ENCODE measurements around the gene PAN3. TPM values are rescaled to one million over a fixed set of nuclear protein-coding genes. Genes with fewer than 3 reads are reported as not detected.

The PAN3 gene
- total RNA-seq, 1 donor from 2014 or later = 17.5 TPM

DNA sequence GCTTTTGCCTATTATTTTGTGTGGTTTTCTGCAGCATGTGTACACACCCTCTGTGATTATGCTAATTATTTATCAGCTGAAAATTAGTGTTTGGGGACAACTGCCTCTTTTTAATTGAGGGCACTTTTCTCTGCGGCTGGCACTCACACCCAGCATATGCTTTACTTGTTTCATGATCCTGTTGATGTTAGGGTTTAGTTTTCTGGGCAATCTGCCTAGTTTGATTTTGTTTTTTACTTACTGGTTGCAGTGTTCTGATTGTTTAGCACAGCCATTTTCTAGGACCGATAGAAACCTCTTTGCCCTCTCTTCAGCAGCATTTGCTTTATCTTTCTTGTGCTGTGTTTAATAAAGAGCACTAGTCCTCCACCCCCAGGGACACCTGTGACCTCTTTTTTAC, 161.6 kb downstream of the PAN3 start:
- no peak for DNase-seq (ENCODE audit: low read depth in 2 of 2)

DNA sequence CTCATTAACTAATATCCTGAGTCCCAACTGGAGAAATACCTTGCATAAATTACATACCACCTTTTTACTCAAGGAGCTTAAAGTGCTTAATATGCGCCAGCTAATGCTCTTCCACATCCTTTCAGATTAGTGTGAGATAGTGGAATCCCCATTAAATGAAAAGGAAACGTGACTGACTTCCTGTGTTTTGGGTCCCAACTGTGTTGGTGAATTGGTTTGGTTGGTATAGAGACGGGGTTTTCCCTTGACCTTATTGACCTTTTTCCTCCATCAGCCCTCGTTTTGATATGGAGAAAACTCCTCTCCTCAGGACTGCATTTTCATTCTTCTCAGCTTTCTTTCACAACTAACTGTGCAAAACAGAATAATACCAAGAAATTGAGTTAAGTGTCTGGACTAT, 163.5 kb downstream of the PAN3 start:
- peak; percentile 62 to 64 for DNase-seq (ENCODE audit: low read depth in 2 of 2)

- DNase-seq (ENCODE audit: low read depth in 2 of 2) = no peak
These were observed 168.0 kb downstream of the PAN3 start for GRCh38 chr13:28306325-28306724.

DNA sequence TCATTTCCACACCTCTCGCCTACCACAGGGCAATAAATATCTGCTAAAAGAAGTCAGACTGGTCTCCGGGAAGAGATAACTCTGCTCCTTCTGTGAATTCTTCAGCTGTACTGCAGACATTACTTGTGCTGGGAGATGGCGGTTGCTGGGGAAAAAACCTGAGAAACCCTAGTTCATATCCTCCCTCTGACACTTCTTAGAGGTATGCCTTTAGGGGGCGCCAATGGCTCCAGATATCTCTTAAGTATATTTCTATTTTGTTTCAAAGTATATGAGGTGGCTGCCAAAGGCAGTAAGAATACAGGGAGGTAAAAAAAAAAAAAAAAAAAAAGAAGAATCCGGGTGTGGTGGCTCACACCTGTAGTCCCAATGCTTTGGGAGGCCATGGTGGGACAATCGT, 175.2 kb downstream of the PAN3 start:
- peak; percentile 48 to 80 for DNase-seq (ENCODE audit: low read depth in 2 of 2)

- DNase-seq (ENCODE audit: low read depth in 2 of 2) = no peak
These were observed 176.5 kb downstream of the PAN3 start for GRCh38 chr13:28314879-28315278.

GRCh38 chr13:28316129-28316528, 177.8 kb downstream of the PAN3 start:
- no peak for DNase-seq (ENCODE audit: low read depth in 2 of 2)

GRCh38 chr13:28316836-28317235, 178.5 kb downstream of the PAN3 start:
- DNase-seq (ENCODE audit: low read depth in 2 of 2) = no peak

DNA sequence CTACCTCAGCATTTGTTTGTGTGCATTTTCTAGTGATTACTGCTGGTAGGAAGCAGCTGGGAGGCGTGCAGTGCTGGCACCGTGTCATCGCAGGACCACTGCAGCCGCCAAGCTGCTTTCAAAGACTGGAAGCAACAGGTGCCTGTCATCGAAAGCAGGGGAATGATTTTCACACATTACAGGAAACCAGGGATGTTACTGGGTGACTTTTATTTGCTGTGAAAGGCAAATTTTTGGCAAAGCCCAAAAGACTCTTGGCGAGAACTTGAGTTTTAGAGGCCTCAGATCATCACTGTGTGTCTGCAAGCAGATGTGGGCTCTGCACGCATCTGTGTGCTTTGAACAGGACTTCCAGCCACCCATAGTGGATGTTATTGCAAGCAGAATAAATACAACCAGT, 180.2 kb downstream of the PAN3 start:
- peak in 1 of 2 donors; percentile 31 for DNase-seq (ENCODE audit: low read depth in 2 of 2)

GRCh38 chr13:28319528-28319927, 181.2 kb downstream of the PAN3 start:
- no peak for DNase-seq (ENCODE audit: low read depth in 2 of 2)

DNA sequence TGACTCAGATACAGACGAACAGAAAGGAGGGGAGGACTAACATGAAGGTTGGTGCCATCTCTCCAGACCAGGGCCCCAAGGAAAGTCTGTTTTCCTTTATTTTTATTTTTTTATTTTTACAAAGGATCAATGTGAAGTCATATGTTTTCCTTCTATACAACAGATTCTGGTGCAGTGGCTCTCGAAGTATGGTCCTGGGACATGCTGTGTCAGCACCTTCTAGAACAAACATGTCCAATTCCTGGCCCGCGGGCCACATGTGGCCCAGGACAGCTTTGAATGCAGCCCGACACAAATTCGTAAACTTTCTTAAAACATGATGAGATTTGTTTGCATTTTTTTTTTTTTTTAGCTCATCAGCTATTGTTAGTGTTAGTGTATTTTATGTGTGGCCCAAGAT, 181.9 kb downstream of the PAN3 start:
- no peak for DNase-seq (ENCODE audit: low read depth in 2 of 2)

- no peak for DNase-seq (ENCODE audit: low read depth in 2 of 2)
These were observed 182.7 kb downstream of the PAN3 start for GRCh38 chr13:28320884-28321574.

GRCh38 chr13:28321756-28322155, 183.4 kb downstream of the PAN3 start:
- DNase-seq (ENCODE audit: low read depth in 2 of 2) = peak in 1 of 2 donors; percentile 44

- peak in 1 of 2 donors; percentile 73 for DNase-seq (ENCODE audit: low read depth in 2 of 2)
These were observed 184.0 kb downstream of the PAN3 start for GRCh38 chr13:28322256-28322905.

GRCh38 chr13:28324181-28324789, 185.9 kb downstream of the PAN3 start:
- peak; percentile 83 to 85 for DNase-seq (ENCODE audit: low read depth in 2 of 2)

DNA sequence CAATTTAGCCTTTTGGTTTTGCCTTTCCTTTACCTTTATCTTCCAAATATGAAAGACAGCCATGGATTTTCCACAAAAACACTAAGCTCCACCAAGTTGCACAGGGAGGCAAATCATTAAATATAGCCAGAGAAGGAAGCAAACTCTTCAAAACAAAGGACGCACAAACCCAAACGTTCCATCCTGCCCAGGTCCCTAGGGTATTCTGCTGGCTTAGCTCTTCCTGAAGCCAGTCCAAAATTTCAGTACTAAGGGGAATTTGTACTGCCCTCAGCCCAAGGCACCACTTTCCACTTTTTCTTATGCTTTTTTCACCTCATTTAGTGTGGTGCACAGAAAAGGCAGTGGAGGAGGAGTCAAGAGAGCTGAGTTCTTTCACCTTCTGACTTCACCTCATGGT, 186.7 kb downstream of the PAN3 start:
- DNase-seq (ENCODE audit: low read depth in 2 of 2) = peak in 1 of 2 donors; percentile 28

DNA sequence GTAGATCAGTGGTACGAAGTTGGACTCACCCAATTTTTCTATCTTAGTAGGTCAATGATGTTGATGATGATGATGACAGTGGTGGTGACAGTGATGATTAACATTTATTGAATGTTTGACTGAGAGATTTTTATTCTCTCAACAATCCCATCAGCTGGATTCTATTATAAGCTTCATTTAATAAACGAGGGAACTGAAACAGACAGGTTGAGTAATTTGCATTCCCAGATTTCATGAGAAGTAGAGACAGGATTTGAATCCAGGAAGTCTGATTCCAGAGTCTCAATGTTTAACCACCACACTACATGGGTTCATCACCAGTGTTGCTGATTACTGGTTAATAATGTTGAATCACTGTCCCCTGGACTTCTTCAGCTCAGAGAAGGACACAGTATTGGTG, 187.7 kb downstream of the PAN3 start:
- DNase-seq (ENCODE audit: low read depth in 2 of 2) = no peak

- no peak for DNase-seq (ENCODE audit: low read depth in 2 of 2)
These were observed 189.3 kb downstream of the PAN3 start for GRCh38 chr13:28327373-28328270.

DNA sequence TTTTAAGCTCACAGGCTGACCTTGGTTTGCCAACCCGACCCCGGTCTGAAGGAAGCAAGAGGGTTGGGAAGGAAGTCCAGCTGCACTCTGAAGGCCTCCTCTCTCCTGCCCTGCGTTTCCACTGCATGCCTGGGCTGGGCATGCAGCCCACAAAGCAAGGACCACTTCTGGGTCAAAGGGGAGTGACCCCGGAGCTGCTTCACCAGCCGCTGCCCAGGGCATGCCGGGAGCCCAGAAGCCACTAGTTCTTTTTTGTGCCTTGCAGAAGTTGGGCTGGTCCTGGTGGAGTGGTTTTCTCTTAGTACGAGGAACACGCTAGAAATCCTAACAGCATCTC, 189.9 kb downstream of the PAN3 start:
- DNase-seq (ENCODE audit: low read depth in 2 of 2) = no peak

DNA sequence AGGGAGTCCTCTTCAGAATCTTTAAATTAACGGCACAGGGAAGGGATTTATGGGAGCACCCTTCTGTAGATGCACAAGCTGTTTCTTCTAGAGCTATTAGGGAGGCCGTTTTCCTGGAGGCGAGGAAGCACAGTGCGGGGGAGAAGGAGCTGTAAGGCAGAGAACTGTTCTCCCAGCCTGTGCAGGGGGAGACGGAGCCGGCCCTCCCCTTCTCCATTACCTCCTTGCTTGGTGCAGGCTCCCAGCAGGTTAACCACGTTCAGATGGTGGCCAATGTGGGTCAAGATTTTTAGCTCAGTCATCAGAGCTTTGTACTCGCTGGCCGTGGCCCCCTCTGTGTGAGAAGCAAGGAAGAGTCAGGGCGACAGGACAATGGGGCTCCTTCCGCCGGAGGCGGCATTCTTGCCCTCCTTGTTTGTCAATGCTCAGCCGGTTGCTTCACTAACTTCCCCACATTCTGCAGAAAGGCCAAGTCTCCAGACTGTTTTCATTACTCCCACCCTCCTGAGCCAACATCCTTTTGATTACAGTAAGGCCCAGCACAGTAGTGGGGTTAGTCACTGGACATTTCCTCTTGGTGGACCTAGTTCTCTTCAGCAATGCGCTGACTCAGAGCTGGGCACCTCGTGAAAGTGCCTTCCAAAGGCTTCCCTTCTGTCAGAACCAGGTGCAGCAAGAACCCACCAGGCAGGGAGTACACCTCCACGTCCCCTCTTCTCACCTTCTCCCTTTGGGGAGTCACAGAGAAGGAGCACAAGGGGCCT, 191.2 kb downstream of the PAN3 start:
- peak; percentile 64 to 98 for DNase-seq (ENCODE audit: low read depth in 2 of 2)

DNA sequence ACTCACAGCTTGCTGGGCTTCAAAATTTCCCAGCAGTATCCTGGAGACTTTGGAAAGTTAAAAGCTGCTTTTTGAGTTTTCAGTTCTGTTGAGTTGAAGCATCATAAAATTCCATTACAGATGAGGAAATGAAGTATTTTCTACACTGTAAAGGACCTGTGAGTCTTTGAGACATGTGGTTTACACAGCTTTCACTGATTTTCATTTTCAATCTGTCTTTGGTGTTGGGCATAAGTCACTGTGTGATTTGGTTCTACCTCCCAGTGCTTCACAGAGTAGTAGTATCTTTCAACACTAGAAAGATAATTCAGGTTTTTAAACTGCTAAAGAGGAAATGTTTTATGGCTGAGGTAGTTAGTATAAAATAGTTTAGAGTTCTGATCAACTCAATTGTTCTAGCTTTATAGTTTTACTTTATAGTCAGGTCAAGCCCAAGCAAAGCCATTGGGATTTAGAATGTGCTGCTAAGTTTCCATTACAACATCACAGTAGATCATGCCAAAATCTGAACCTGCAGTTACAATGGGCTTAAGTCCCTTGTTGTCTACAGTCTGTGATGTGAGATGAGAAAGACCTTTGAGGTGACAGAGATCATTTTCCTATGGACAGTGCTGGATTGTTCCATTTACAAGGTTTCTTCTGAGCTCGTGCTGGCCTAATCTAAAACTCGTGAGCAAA, 195.0 kb downstream of the PAN3 start:
- peak in 1 of 2 donors; percentile 91 for DNase-seq (ENCODE audit: low read depth in 2 of 2)
